Liver (tissue), 9 donors: ENCODE measurements around the gene SGMS1. TPM values are rescaled to one million over a fixed set of nuclear protein-coding genes. Genes with fewer than 3 reads are reported as not detected.

Source experiments
- DNase-seq: peaks from one replicate; pipeline ENCODE4 v3.0.0-alpha.2; 2017; ENCODE audit warnings: low spot score
- H3K27ac ChIP-seq, 2 donors: one replicate each; pipeline ENCODE4 v1.7.0; 2013; ENCODE audit warnings: inconsistent platforms in 2 of 2, low read length in 2 of 2, control low read depth in 1 of 2, low read depth in 1 of 2, mild to moderate bottlenecking in 1 of 2
- H3K27me3 ChIP-seq, 4 donors: one replicate each; pipeline versions ENCODE4 v1.6.1 to v1.7.0; 2013; ENCODE audit warnings: low read length in 3 of 4, inconsistent platforms in 1 of 4, mild to moderate bottlenecking in 1 of 4, moderate library complexity in 1 of 4; ENCODE audit not compliant: control insufficient read depth in 4 of 4, insufficient read depth in 4 of 4
- H3K36me3 ChIP-seq, 4 donors: one replicate each; pipeline versions ENCODE4 v1.6.1 to v1.7.0; 2013; ENCODE audit warnings: low read length in 3 of 4, mild to moderate bottlenecking in 3 of 4, low read depth in 1 of 4, moderate library complexity in 1 of 4; ENCODE audit not compliant: control insufficient read depth in 4 of 4, insufficient read depth in 3 of 4
- H3K4me1 ChIP-seq, 4 donors: one replicate each; pipeline versions ENCODE4 v1.6.1 to v1.7.0; 2013; ENCODE audit warnings: low read length in 3 of 4, mild to moderate bottlenecking in 3 of 4, moderate library complexity in 1 of 4; ENCODE audit not compliant: control insufficient read depth in 4 of 4, insufficient read depth in 4 of 4
- H3K4me3 ChIP-seq, 3 donors: one replicate each; pipeline versions ENCODE4 v1.6.1 to v1.7.0; 2013; ENCODE audit warnings: low read length in 3 of 3, control low read depth in 1 of 3, low read depth in 1 of 3, mild to moderate bottlenecking in 1 of 3
- H3K9ac ChIP-seq, 2 donors: one replicate each; pipeline ENCODE4 v1.7.0; 2013; ENCODE audit warnings: low read length in 2 of 2, mild to moderate bottlenecking in 2 of 2, moderate library complexity in 2 of 2, control low read depth in 1 of 2, low read depth in 1 of 2
- H3K9me3 ChIP-seq, 4 donors: one replicate each; pipeline versions ENCODE4 v1.6.1 to v1.7.0; 2013; ENCODE audit warnings: low read length in 3 of 4; ENCODE audit not compliant: control insufficient read depth in 4 of 4
- EGR1 ChIP-seq, 2 donors: IDR thresholded peaks; 2 replicates each; pipeline ENCODE4 v1.6.1; 2016 to 2018; ENCODE audit warnings: antibody characterized with exemption in 2 of 2, low read depth in 2 of 2
- FOXA1 ChIP-seq: IDR thresholded peaks from 2 replicates; pipeline ENCODE4 v1.6.1; 2016; ENCODE audit warnings: antibody characterized with exemption
- FOXA2 ChIP-seq: IDR thresholded peaks from 2 replicates; pipeline ENCODE4 v1.6.1; 2016; ENCODE audit warnings: antibody characterized with exemption
- HNF4A ChIP-seq, 2 donors: conservative IDR thresholded peaks; 2 replicates each; pipeline ENCODE4 v1.6.1; 2016; ENCODE audit warnings: antibody characterized with exemption in 2 of 2, mild to moderate bottlenecking in 2 of 2
- HNF4G ChIP-seq: IDR thresholded peaks from 2 replicates; pipeline ENCODE4 v1.6.1; 2016; ENCODE audit warnings: antibody characterized with exemption
- JUND ChIP-seq, 2 donors: IDR thresholded peaks; 2 replicates each; pipeline ENCODE4 v1.6.1; 2016; ENCODE audit warnings: antibody characterized with exemption in 2 of 2
- MAX ChIP-seq: IDR thresholded peaks from 2 replicates; pipeline ENCODE4 v1.6.1; 2016; ENCODE audit warnings: antibody characterized with exemption
- RAD21 ChIP-seq, 2 donors: IDR thresholded peaks; 2 replicates each; pipeline ENCODE4 v1.6.1; 2016; ENCODE audit warnings: antibody characterized with exemption in 2 of 2, mild to moderate bottlenecking in 2 of 2
- REST ChIP-seq: IDR thresholded peaks from 2 replicates; pipeline ENCODE4 v1.6.1; 2016; ENCODE audit warnings: antibody characterized with exemption, mild to moderate bottlenecking
- RXRA ChIP-seq, 2 donors: IDR thresholded peaks; 2 replicates each; pipeline ENCODE4 v1.6.1; 2017 to 2018; ENCODE audit warnings: antibody characterized with exemption in 2 of 2, mild to moderate bottlenecking in 1 of 2
- TAF1 ChIP-seq: conservative IDR thresholded peaks from 2 replicates; pipeline ENCODE4 v1.6.1; 2016; ENCODE audit warnings: antibody characterized with exemption, mild to moderate bottlenecking
- YY1 ChIP-seq: IDR thresholded peaks from 2 replicates; pipeline ENCODE4 v1.6.1; 2016; ENCODE audit warnings: antibody characterized with exemption, mild to moderate bottlenecking
- ZBTB33 ChIP-seq: IDR thresholded peaks from 2 replicates; pipeline ENCODE4 v1.6.1; 2016; ENCODE audit warnings: antibody characterized with exemption
- WGBS: extraction: QIAGEN DNeasy Blood & Tissue Kit; methylation state at CpG from one replicate; pipeline ENCODE4 v1.1.7; 2013; 5-methylcytosine and 5-hydroxymethylcytosine counted together
- polyA plus RNA-seq, 2 donors: library from polyadenylated mRNA; stranded (reverse) in 1 of 2; unstranded in 1 of 2; fragments of 200-250 nt in 1 of 2; fragments of >200 nt in 1 of 2; fragmentation: Nextera tagmentation in 1 of 2; extraction: Ambion mirVana in 1 of 2; gene quantifications; one replicate each; pipeline versions ENCODE4 v1.2.1 to v1.2.3, GENCODE V29; 2013 to 2015
- total RNA-seq, 2 donors: library from RNA; depleted of rRNA; stranded (reverse); fragments of >200 nt; gene quantifications; one replicate each; pipeline ENCODE4 v1.2.3, GENCODE V29; 2014
- donor health status: healthy.
- donor health status: healthy.
- donor health status: healthy.
- donor health status: healthy.
- donor health status: healthy.

SGMS1 gene
- total and polyA plus RNA-seq, 4 donors, result 6.8 to 98.2 (median 21.1) TPM

- no peak for TF ChIP-seq MAX
- TF ChIP-seq TAF1, result no peak
- no peak for TF ChIP-seq RXRA (IDR thresholded peaks at IDR 0.05)
- TF ChIP-seq HNF4A (conservative IDR thresholded peaks at IDR 0.05), result no peak
- no peak for TF ChIP-seq ZBTB33
These were observed 110.9 kb downstream of the SGMS1 start (continued) for GRCh38 chr10:50512743-50513416.

- TF ChIP-seq RAD21 (IDR thresholded peaks at IDR 0.05), result no peak
- 75% methylated on average over 1 of the region's 1 CpG for WGBS
- Histone ChIP-seq H3K4me1 (peaks cover 3 to 44% (median 9%) of the 10 kb centered on the region in 4 donors), H3K9me3 (no peaks in the 10 kb centered on the region), H3K27me3 (no peaks in the 10 kb centered on the region), H3K27ac (peak overlapping the region in 1 of 2 donors; percentile 42), H3K9ac (no peak overlapping the region), H3K4me3 (no peak overlapping the region), H3K36me3 (peaks cover 0 to 2% (median 0%) of the 10 kb centered on the region in 4 donors)
- DNase-seq, result no peak
These were observed 111.6 kb downstream of the SGMS1 start for GRCh38 chr10:50512214-50512595.

GRCh38 chr10:50511492-50512213 lies 112.1 kb downstream of the SGMS1 start:
- DNase-seq, result no peak

More at GRCh38 chr10:50511492-50512213, 112.1 kb downstream of the SGMS1 start:
- H3K9me3 ChIP-seq, result no peaks in the 10 kb centered on the region
- no peak overlapping the region for H3K9ac ChIP-seq
- peak overlapping the region; percentile 11 to 42 for H3K27ac ChIP-seq
- no peaks in the 10 kb centered on the region for H3K36me3 ChIP-seq
- WGBS, result 78% methylated on average over 5 of the region's 5 CpGs
- TF ChIP-seq REST (no peak), RXRA (IDR thresholded peaks at IDR 0.05) (peak in 1 of 2 donors; percentile 33), JUND (IDR thresholded peaks at IDR 0.05) (peak in 1 of 2 donors; percentile 74), FOXA2 (peak; percentile 17), EGR1 (IDR thresholded peaks at IDR 0.05; ENCODE audit: low read depth in 2 of 2) (peak in 1 of 2 donors; percentile 23), MAX (no peak), YY1 (no peak), FOXA1 (peak; percentile 16), HNF4A (conservative IDR thresholded peaks at IDR 0.05) (peak in 1 of 2 donors; percentile 48), HNF4G (no peak)
- no peak overlapping the region for H3K4me3 ChIP-seq
- no peaks in the 10 kb centered on the region for H3K27me3 ChIP-seq
- H3K4me1 ChIP-seq, result peaks cover 3 to 44% (median 9%) of the 10 kb centered on the region in 4 donors
